ENCODE measurements around the gene KIAA1549.
"Not testable (repeated sequence)": the region's sequence is repeated elsewhere in the genome, so short reads cannot be mapped to it uniquely, and the experiment has no call there.

The KIAA1549 gene

GRCh38 chr7:138981332-138982203, at the start of gene KIAA1549:
Gene KIAA1549 (minus strand): TSS chr7:138981389. CDS start chr7:138981269, 120 bp downstream.
- DNase-seq: peak; percentile 64

- no peak for DNase-seq
These were observed 48.2 kb upstream of the KIAA1549 start for GRCh38 chr7:139029353-139029752.

- no peak for DNase-seq
These were observed 45.4 kb upstream of the KIAA1549 start for GRCh38 chr7:139026551-139026950.

- DNase-seq: not testable (repeated sequence)
These were observed 44.7 kb upstream of the KIAA1549 start for GRCh38 chr7:139025861-139026260.

- peak; percentile 14 for DNase-seq
These were observed 41.9 kb upstream of the KIAA1549 start for GRCh38 chr7:139023076-139023475.

GRCh38 chr7:139022286-139022685, 41.1 kb upstream of the KIAA1549 start:
- DNase-seq: no peak

- DNase-seq: no peak
These were observed 37.7 kb upstream of the KIAA1549 start for GRCh38 chr7:139018910-139019309.

GRCh38 chr7:139016931-139017511, 35.8 kb upstream of the KIAA1549 start:
- peak; percentile 74 for DNase-seq

- DNase-seq: no peak
These were observed 30.2 kb upstream of the KIAA1549 start for GRCh38 chr7:139011373-139011772.

- no peak for DNase-seq
These were observed 23.3 kb upstream of the KIAA1549 start for GRCh38 chr7:139004321-139005090.

GRCh38 chr7:138999414-138999813, 18.2 kb upstream of the KIAA1549 start:
- DNase-seq: no peak

- peak; percentile 62 for DNase-seq
These were observed 10.9 kb upstream of the KIAA1549 start for GRCh38 chr7:138992052-138992531.

GRCh38 chr7:138987686-138988085, 6.5 kb upstream of the KIAA1549 start:
- no peak for DNase-seq

- no peak for DNase-seq
These were observed 1.0 kb upstream of the KIAA1549 start for GRCh38 chr7:138982204-138982623.

GRCh38 chr7:138980563-138981291, 462 bp downstream of the KIAA1549 start:
- no peak for DNase-seq

GRCh38 chr7:138979988-138980562, 1.1 kb downstream of the KIAA1549 start:
- DNase-seq: no peak

GRCh38 chr7:138979226-138979979, 1.8 kb downstream of the KIAA1549 start:
- DNase-seq: peak; percentile 9

- DNase-seq: no peak
These were observed 2.5 kb downstream of the KIAA1549 start for GRCh38 chr7:138978541-138979184.

GRCh38 chr7:138976161-138976560, 5.0 kb downstream of the KIAA1549 start:
- not testable (repeated sequence) for DNase-seq

GRCh38 chr7:138975343-138976104, 5.7 kb downstream of the KIAA1549 start:
- DNase-seq: no peak

Data from fibroblast of upper back skin (primary cell).